ENCODE measurements around the gene SRRM4. TPM values are rescaled to one million over a fixed set of nuclear protein-coding genes. Genes with fewer than 3 reads are reported as not detected.

Gene SRRM4
- total RNA-seq, 4 donors from 2014 or later: under 0.01 to 0.14 (median 0.09) TPM; not detected in 1

- H3K27ac ChIP-seq: no peak overlapping the region
- no peaks in the 10 kb centered on the region for H3K9me3 ChIP-seq
- no peaks in the 10 kb centered on the region for H3K27me3 ChIP-seq
- no peaks in the 10 kb centered on the region for H3K4me1 ChIP-seq
- DNase-seq: no peak
- intact Hi-C loops (cut with DNase I; ENCODE audit: low total_unique reads): no loop called here
- H3K4me3 ChIP-seq: no peak overlapping the region
- TF ChIP-seq CTCF (IDR thresholded peaks at IDR 0.05) (no peak), POLR2A (IDR thresholded peaks at IDR 0.05) (no peak)
- H3K36me3 ChIP-seq: no peaks in the 10 kb centered on the region
Observed at GRCh38 chr12:119090276-119090675, 108.9 kb downstream of the SRRM4 start.

- no peak for DNase-seq
- intact Hi-C loops (cut with DNase I; ENCODE audit: low total_unique reads): no loop called here
Observed at GRCh38 chr12:119090865-119091264, 109.5 kb downstream of the SRRM4 start.

GRCh38 chr12:119096429-119097202, 115.3 kb downstream of the SRRM4 start:
- Histone ChIP-seq H3K4me3 (no peak overlapping the region), H3K4me1 (no peaks in the 10 kb centered on the region), H3K36me3 (no peaks in the 10 kb centered on the region), H3K27me3 (no peaks in the 10 kb centered on the region), H3K27ac (no peak overlapping the region), H3K9me3 (no peaks in the 10 kb centered on the region)
- TF ChIP-seq CTCF (IDR thresholded peaks at IDR 0.05): no peak
- no peak for TF ChIP-seq POLR2A (IDR thresholded peaks at IDR 0.05)
- intact Hi-C loops (cut with DNase I; ENCODE audit: low total_unique reads): no loop called here
- no peak for DNase-seq

More at GRCh38 chr12:119090865-119091264, 109.5 kb downstream of the SRRM4 start:
- H3K9me3 ChIP-seq: no peaks in the 10 kb centered on the region
- H3K27ac ChIP-seq: no peak overlapping the region
- no peaks in the 10 kb centered on the region for H3K36me3 ChIP-seq
- H3K4me3 ChIP-seq: no peak overlapping the region
- no peaks in the 10 kb centered on the region for H3K4me1 ChIP-seq
- TF ChIP-seq POLR2A (IDR thresholded peaks at IDR 0.05): no peak
- TF ChIP-seq CTCF (IDR thresholded peaks at IDR 0.05): no peak
- H3K27me3 ChIP-seq: no peaks in the 10 kb centered on the region

- Histone ChIP-seq H3K36me3 (no peaks in the 10 kb centered on the region), H3K27ac (no peak overlapping the region), H3K9me3 (no peaks in the 10 kb centered on the region), H3K4me3 (no peak overlapping the region), H3K4me1 (no peaks in the 10 kb centered on the region), H3K27me3 (no peaks in the 10 kb centered on the region)
- TF ChIP-seq POLR2A (IDR thresholded peaks at IDR 0.05) (no peak), CTCF (IDR thresholded peaks at IDR 0.05) (no peak)
- no peak for DNase-seq
- intact Hi-C loops (cut with DNase I; ENCODE audit: low total_unique reads): no loop called here
Observed at GRCh38 chr12:119100933-119101332, 119.6 kb downstream of the SRRM4 start.

GRCh38 chr12:119102274-119102673, 120.9 kb downstream of the SRRM4 start:
- H3K4me1 ChIP-seq: no peaks in the 10 kb centered on the region
- H3K36me3 ChIP-seq: no peaks in the 10 kb centered on the region
- intact Hi-C loops (cut with DNase I; ENCODE audit: low total_unique reads): no loop called here
- H3K27ac ChIP-seq: no peak overlapping the region
- no peak overlapping the region for H3K4me3 ChIP-seq
- H3K27me3 ChIP-seq: no peaks in the 10 kb centered on the region
- TF ChIP-seq CTCF (IDR thresholded peaks at IDR 0.05) (no peak), POLR2A (IDR thresholded peaks at IDR 0.05) (no peak)
- no peak for DNase-seq
- H3K9me3 ChIP-seq: no peaks in the 10 kb centered on the region

All from uterus (tissue), 4 donors.